H1 (cell line): Measurements from ENCODE around the gene HADHB. TPM values are rescaled to one million over a fixed set of nuclear protein-coding genes. Genes with fewer than 3 reads are reported as not detected.

ENCODE experiments used
- CTCF ChIA-PET: fragments of 300-600 bp; sonication (Branson Sonifier 250); formaldehyde crosslinking; loops from one replicate; lab custom pipeline; 2021; ENCODE audit not compliant: partially characterized antibody; lab: Charles Lee
- POLR2A ChIA-PET: fragments of 300-600 bp; sonication (Branson Sonifier 250); formaldehyde crosslinking; loops from one replicate; lab custom pipeline; 2021; ENCODE audit warnings: inconsistent platforms; ENCODE audit not compliant: partially characterized antibody; lab: Charles Lee
- DNase-seq, 2 experiments: peaks; one replicate each; pipeline versions ENCODE4 v3.0.0 to v3.0.0-alpha.2; 2010 to 2022; ENCODE audit warnings: low spot score in 2 of 2, low read depth in 1 of 2, mixed read lengths in 1 of 2
- FAIRE-seq: peaks from 2 replicates; lab custom pipeline; 2011; peaks lifted over from hg19 to GRCh38; lab: Jason Lieb, UNC
- H2AFZ ChIP-seq: 2 replicates; pipeline ENCODE4 v1.8.1; 2012; ENCODE audit warnings: low read length, inconsistent platforms
- H2AK5ac ChIP-seq: 2 replicates; pipeline ENCODE4 v1.6.1; 2013; ENCODE audit warnings: low read depth, low read length
- H2BK120ac ChIP-seq: replicated peaks from 2 replicates; pipeline ENCODE3; 2013; ENCODE audit warnings: low read depth, low read length, inconsistent platforms
- H2BK12ac ChIP-seq: 2 replicates; pipeline ENCODE4 v1.6.1; 2013; ENCODE audit warnings: low read depth, low read length
- H2BK15ac ChIP-seq: 2 replicates; pipeline ENCODE4 v1.6.1; 2013; ENCODE audit warnings: low read length
- H2BK20ac ChIP-seq: 2 replicates; pipeline ENCODE4 v1.6.1; 2013; ENCODE audit warnings: low read length
- H2BK5ac ChIP-seq: 2 replicates; pipeline ENCODE4 v1.6.1; 2013; ENCODE audit warnings: low read depth, low read length
- H3K14ac ChIP-seq: 2 replicates; pipeline ENCODE4 v1.6.1; 2013; ENCODE audit warnings: inconsistent platforms; ENCODE audit not compliant: insufficient read length
- H3K18ac ChIP-seq: 2 replicates; pipeline ENCODE4 v1.6.1; 2013; ENCODE audit warnings: low read length; ENCODE audit errors: extremely low read depth
- H3K23ac ChIP-seq: 2 replicates; pipeline ENCODE4 v1.6.1; 2013; ENCODE audit warnings: inconsistent platforms; ENCODE audit not compliant: insufficient read length
- H3K23me2 ChIP-seq: 2 replicates; pipeline ENCODE4 v1.6.1; 2013; ENCODE audit warnings: low read depth, low read length
- H3K27ac ChIP-seq: 2 replicates; pipeline ENCODE4 v1.6.1; 2011; ENCODE audit warnings: low read depth, low read length, inconsistent platforms
- H3K27me3 ChIP-seq, 4 experiments: replicated peaks in 1 of 4; 1 replicate in 1 of 4; 2 replicates in 3 of 4; pipeline versions ENCODE4 v1.6.1 to v1.8.1; 2011 to 2013; ENCODE audit warnings: low read length in 3 of 4, mild to moderate bottlenecking in 3 of 4, inconsistent platforms in 2 of 4, mixed read lengths in 2 of 4, moderate library complexity in 1 of 4; ENCODE audit not compliant: control insufficient read depth in 3 of 4, insufficient read depth in 3 of 4; ENCODE audit errors: extremely low read depth in 1 of 4
- H3K36me3 ChIP-seq, 4 experiments: 2 replicates each; pipeline versions ENCODE4 v1.6.1 to v1.8.1; 2011 to 2013; ENCODE audit warnings: mild to moderate bottlenecking in 4 of 4, low read length in 3 of 4, moderate library complexity in 2 of 4, control low read depth in 1 of 4, inconsistent platforms in 1 of 4; ENCODE audit not compliant: insufficient read depth in 4 of 4, control insufficient read depth in 2 of 4
- H3K4ac ChIP-seq: replicated peaks from 2 replicates; pipeline ENCODE3; 2013; ENCODE audit warnings: low read length, low read depth, mixed read lengths, inconsistent platforms; ENCODE audit not compliant: insufficient read length
- H3K4me1 ChIP-seq, 4 experiments: replicated peaks in 1 of 4; 1 replicate in 1 of 4; 2 replicates in 3 of 4; pipeline versions ENCODE4 v1.6.1 to v1.8.1; 2011 to 2013; ENCODE audit warnings: low read length in 3 of 4, inconsistent platforms in 2 of 4, mixed read lengths in 1 of 4; ENCODE audit not compliant: insufficient read depth in 4 of 4, control insufficient read depth in 3 of 4
- H3K4me2 ChIP-seq, 2 experiments: 2 replicates each; pipeline versions ENCODE4 v1.6.1 to v1.8.1; 2011 to 2013; ENCODE audit warnings: low read depth in 2 of 2, low read length in 2 of 2, control low read depth in 1 of 2, inconsistent platforms in 1 of 2, mild to moderate bottlenecking in 1 of 2; ENCODE audit not compliant: insufficient read depth in 1 of 2
- H3K4me3 ChIP-seq, 4 experiments: fragments of 200-600, 300-600 bp in 1 of 4; sonication (generic), shearing (Covaris generic), sonication (Bioruptor Twin) in 1 of 4; 2 replicates each; pipeline versions ENCODE4 v1.5.1 to v1.8.1; 2011 to 2016; ENCODE audit warnings: low read length in 4 of 4, low read depth in 3 of 4, control low read depth in 2 of 4, inconsistent platforms in 2 of 4, mild to moderate bottlenecking in 2 of 4, mixed read lengths in 1 of 4, moderate library complexity in 1 of 4; ENCODE audit not compliant: insufficient read depth in 2 of 4; ENCODE audit errors: extremely low read depth in 1 of 4
- H3K56ac ChIP-seq: replicated peaks from 2 replicates; pipeline ENCODE3; 2013; ENCODE audit warnings: low read depth, mild to moderate bottlenecking, mixed read lengths, low read length, inconsistent platforms; ENCODE audit not compliant: insufficient read length
- H3K79me1 ChIP-seq: 2 replicates; pipeline ENCODE4 v1.6.1; 2013; ENCODE audit warnings: low read depth, low read length, control low read depth
- H3K79me2 ChIP-seq, 2 experiments: 2 replicates each; pipeline versions ENCODE4 v1.6.1 to v1.8.1; 2012 to 2013; ENCODE audit warnings: low read length in 2 of 2, mild to moderate bottlenecking in 2 of 2, inconsistent platforms in 1 of 2; ENCODE audit not compliant: insufficient read depth in 2 of 2, control insufficient read depth in 1 of 2
- H3K9ac ChIP-seq, 4 experiments: replicated peaks in 1 of 4; 1 replicate in 1 of 4; 2 replicates in 3 of 4; pipeline versions ENCODE4 v1.6.1 to v1.8.1; 2011 to 2013; ENCODE audit warnings: low read depth in 3 of 4, low read length in 3 of 4, control low read depth in 2 of 4, mild to moderate bottlenecking in 2 of 4, moderate library complexity in 2 of 4, inconsistent platforms in 1 of 4; ENCODE audit errors: extremely low read depth in 1 of 4
- H3K9me3 ChIP-seq, 2 experiments: 2 replicates each; pipeline versions ENCODE4 v1.6.1 to v1.8.1; 2012 to 2013; ENCODE audit warnings: mild to moderate bottlenecking in 2 of 2, moderate library complexity in 2 of 2, control low read depth in 1 of 2, inconsistent platforms in 1 of 2, low read depth in 1 of 2, low read length in 1 of 2, mixed read lengths in 1 of 2; ENCODE audit not compliant: insufficient read depth in 2 of 2
- H4K20me1 ChIP-seq, 2 experiments: replicated peaks in 1 of 2; 2 replicates each; pipeline versions ENCODE3 to v1.8.1; 2011 to 2013; ENCODE audit warnings: inconsistent platforms in 2 of 2, low read length in 2 of 2, mild to moderate bottlenecking in 1 of 2; ENCODE audit not compliant: insufficient read depth in 2 of 2, control insufficient read depth in 1 of 2
- H4K5ac ChIP-seq: 2 replicates; pipeline ENCODE4 v1.6.1; 2013; ENCODE audit warnings: low read length, low read depth, mixed read lengths, inconsistent platforms; ENCODE audit not compliant: insufficient read length
- H4K8ac ChIP-seq: 2 replicates; pipeline ENCODE4 v1.8.0; 2013; ENCODE audit warnings: mild to moderate bottlenecking, moderate library complexity, low read length, inconsistent platforms; ENCODE audit not compliant: insufficient read depth; ENCODE audit errors: extremely low read depth
- H4K91ac ChIP-seq: replicated peaks from 2 replicates; pipeline ENCODE3; 2013; ENCODE audit warnings: low read length, mixed read lengths, inconsistent platforms; ENCODE audit not compliant: insufficient read length
- CTBP2 ChIP-seq: IDR thresholded peaks from 2 replicates; pipeline ENCODE4 v1.7.0; 2011; ENCODE audit warnings: borderline replicate concordance, mild to moderate bottlenecking, moderate library complexity, mixed read lengths, low read length; ENCODE audit not compliant: insufficient read depth, insufficient read length
- EGR1 ChIP-seq: IDR thresholded peaks from 2 replicates; pipeline ENCODE4 v1.6.1; 2011; ENCODE audit warnings: low read depth, low read length, borderline replicate concordance
- FOSL1 ChIP-seq: IDR thresholded peaks from 2 replicates; pipeline ENCODE4 v1.6.1; 2011; ENCODE audit warnings: mild to moderate bottlenecking, low read depth, low read length, moderate library complexity; ENCODE audit not compliant: insufficient read depth
- GTF2F1 ChIP-seq: IDR thresholded peaks from 2 replicates; pipeline ENCODE4 v1.6.1; 2012; ENCODE audit warnings: low read depth, low read length, improper control_type of control experiment, borderline replicate concordance
- JUN ChIP-seq: IDR thresholded peaks from 2 replicates; pipeline ENCODE4 v1.6.1; 2011; ENCODE audit warnings: low read depth, mild to moderate bottlenecking, improper control_type of control experiment, low read length
- JUND ChIP-seq: IDR thresholded peaks from 2 replicates; pipeline ENCODE4 v1.6.1; 2011; ENCODE audit warnings: mild to moderate bottlenecking, improper control_type of control experiment, low read length
- RXRA ChIP-seq: IDR thresholded peaks from 2 replicates; pipeline ENCODE4 v1.6.1; 2011; ENCODE audit warnings: low read depth, mild to moderate bottlenecking, low read length, moderate library complexity; ENCODE audit not compliant: insufficient read depth
- SP1 ChIP-seq: IDR thresholded peaks from 2 replicates; pipeline ENCODE4 v1.6.1; 2011; ENCODE audit warnings: low read depth, low read length
- SP2 ChIP-seq: IDR thresholded peaks from 2 replicates; pipeline ENCODE4 v1.6.1; 2012; ENCODE audit warnings: mild to moderate bottlenecking, low read length, inconsistent platforms
- SP4 ChIP-seq: IDR thresholded peaks from 2 replicates; pipeline ENCODE4 v1.6.1; 2012; ENCODE audit warnings: low read length, inconsistent platforms
- TAF7 ChIP-seq: optimal IDR thresholded peaks from 2 replicates; pipeline ENCODE3; 2011; ENCODE audit warnings: low read depth, mild to moderate bottlenecking, inconsistent platforms, low read length, moderate library complexity, borderline replicate concordance
- TEAD4 ChIP-seq: IDR thresholded peaks from 2 replicates; pipeline ENCODE4 v1.6.1; 2012; ENCODE audit warnings: low read depth, low read length, inconsistent platforms, mixed read lengths
- USF2 ChIP-seq: IDR thresholded peaks from 2 replicates; pipeline ENCODE4 v1.6.1; 2011; ENCODE audit warnings: low read length, improper control_type of control experiment
- ZNF274 ChIP-seq: IDR thresholded peaks from 2 replicates; pipeline ENCODE4 v1.7.0; 2012; ENCODE audit warnings: low read length, borderline replicate concordance; ENCODE audit errors: extremely low read depth
- WGBS, 2 experiments: shearing (Covaris generic) in 1 of 2; methylation state at CpG; one replicate each; pipeline versions ENCODE4 v1.1.6 to v1.1.7; 2013 to 2015; ENCODE audit warnings: low lambda C conversion rate in 2 of 2, mixed read lengths in 2 of 2, inconsistent platforms in 1 of 2, low coverage in 1 of 2, missing lambda C conversion rate in 1 of 2; ENCODE audit not compliant: insufficient replicate concordance in 2 of 2, insufficient coverage in 1 of 2, insufficient read length in 1 of 2; ENCODE audit errors: extremely low coverage in 1 of 2, missing lambda C conversion rate in 1 of 2; 5-methylcytosine and 5-hydroxymethylcytosine counted together
- polyA plus RNA-seq, 7 experiments: library from polyadenylated mRNA; depleted of rRNA in 3 of 7; stranded (reverse) in 5 of 7; unstranded in 2 of 7; fragments of >200 nt in 5 of 7; fragments of 200-250 nt in 2 of 7; gene quantifications; 1 replicate in 5 of 7; 2 replicates in 1 of 7; 4 replicates in 1 of 7; pipeline versions ENCODE4 v1.2.1 to v1.2.3, GENCODE V29; 2011 to 2013; ENCODE audit warnings: missing spikeins in 2 of 7, mixed read lengths in 2 of 7
- total RNA-seq: library from RNA; stranded (reverse); fragmentation: NEBNext Ultra II Directional; extraction: Animal tissue kit (Norgen Biotek cat#: 25700); gene quantifications from 2 replicates; pipeline ENCODE4 v1.2.1, GENCODE V29; 2021

Gene HADHB
- total and polyA plus RNA-seq, 2 of the 8 experiments (the other 6 are each of a cell fraction or from before 2014, with no cell fraction given), result 47.7 to 52.3 TPM

- Histone ChIP-seq H2BK15ac (no peak overlapping the region), H3K4ac (no peak overlapping the region), H3K79me1 (no peaks in the 10 kb centered on the region), H2BK12ac (no peak overlapping the region), H3K79me2 (no peaks in the 10 kb centered on the region), H3K4me1 (no peaks in the 10 kb centered on the region), H2BK20ac (no peak overlapping the region), H3K18ac (no peak overlapping the region), H3K27me3 (no peaks in the 10 kb centered on the region; a peak in 1 of 7 replicates), H3K56ac (no peak overlapping the region), H4K91ac (no peak overlapping the region), H3K23me2 (no peaks in the 10 kb centered on the region), H2AK5ac (no peak overlapping the region), H4K8ac (peak overlapping the region; percentile 15; the same call in 1 of the 2 replicates), H2BK5ac (no peak overlapping the region), H3K9ac (no peak overlapping the region), H2AFZ (no peak overlapping the region), H3K36me3 (no peaks in the 10 kb centered on the region), H4K5ac (no peak overlapping the region), H3K4me3 (no peak overlapping the region), H2BK120ac (no peak overlapping the region), H3K4me2 (no peak overlapping the region), H4K20me1 (no peaks in the 10 kb centered on the region), H3K14ac (no peak overlapping the region), H3K27ac (no peak overlapping the region), H3K9me3 (no peaks in the 10 kb centered on the region), H3K23ac (no peak overlapping the region)
- FAIRE-seq (no peak), DNase-seq (no peak)
- 82% methylated on average over 3 of the region's 3 CpGs; no CpG with 5 or more reads in 1 of the 2 experiments for WGBS, 2 experiments
- ChIA-PET CTCF (interaction anchor here (0.7 to 4.0 kb wide), 23 partner anchors 10 to 255 kb away, joined by 3 to 24 read pairs (median 5); partner anchors contain the start of gene ADGRF3), POLR2A (interaction anchor here (1.1 to 2.1 kb wide), 2 partner anchors 12 to 14 kb away, joined by 4 to 6 read pairs; no protein-coding TSS in a partner anchor)
- TF ChIP-seq GTF2F1 (no peak), JUN (no peak), SP4 (no peak), SP2 (no peak), SP1 (no peak), USF2 (no peak), JUND (no peak), CTBP2 (no peak), TEAD4 (no peak), TAF7 (no peak), RXRA (no peak), FOSL1 (no peak), EGR1 (no peak), ZNF274 (no peak)
Measured at GRCh38 chr2:26330604-26331003, 85.9 kb downstream of the HADHB start.
